ENCODE measurements around the gene C4BPB.

Gene C4BPB

GRCh38 chr1:207084701-207085180, 3.9 kb upstream of the C4BPB start:
- DNase-seq (ENCODE audit: low read depth): no peak

- no peak for DNase-seq (ENCODE audit: low read depth)
Observed at GRCh38 chr1:207085887-207086286, 2.8 kb upstream of the C4BPB start.

- no peak for DNase-seq (ENCODE audit: low read depth)
Observed at GRCh38 chr1:207088161-207088560, 499 bp upstream of the C4BPB start.

- DNase-seq (ENCODE audit: low read depth): no peak
Observed at GRCh38 chr1:207089627-207090355, 1.1 kb downstream of the C4BPB start.

GRCh38 chr1:207091200-207091908, 2.7 kb downstream of the C4BPB start:
- no peak for DNase-seq (ENCODE audit: low read depth)

GRCh38 chr1:207093944-207094343, 5.3 kb downstream of the C4BPB start:
- no peak for DNase-seq (ENCODE audit: low read depth)

GRCh38 chr1:207097871-207098324, 9.2 kb downstream of the C4BPB start:
- no peak for DNase-seq (ENCODE audit: low read depth)

GRCh38 chr1:207101720-207102119, 13.1 kb downstream of the C4BPB start:
- DNase-seq (ENCODE audit: low read depth): no peak

- DNase-seq (ENCODE audit: low read depth): no peak
Observed at GRCh38 chr1:207102146-207102545, 13.5 kb downstream of the C4BPB start.

- DNase-seq (ENCODE audit: low read depth): no peak
Observed at GRCh38 chr1:207102659-207103058, 14.0 kb downstream of the C4BPB start.

GRCh38 chr1:207103892-207104373, 15.3 kb downstream of the C4BPB start, which contains the start of gene C4BPA:
Gene C4BPA, plus strand, starts transcription at chr1:207104233. Its CDS starts 8,793 bp downstream, at chr1:207113026.
- no peak for DNase-seq (ENCODE audit: low read depth)

GRCh38 chr1:207109004-207109403, 20.3 kb downstream of the C4BPB start:
- DNase-seq (ENCODE audit: low read depth): no peak

GRCh38 chr1:207112616-207113296, 24.1 kb downstream of the C4BPB start:
- no peak for DNase-seq (ENCODE audit: low read depth)

- no peak for DNase-seq (ENCODE audit: low read depth)
Observed at GRCh38 chr1:207115269-207115668, 26.6 kb downstream of the C4BPB start.

- DNase-seq (ENCODE audit: low read depth): no peak
Observed at GRCh38 chr1:207124389-207124788, 35.7 kb downstream of the C4BPB start.

- no peak for DNase-seq (ENCODE audit: low read depth)
Observed at GRCh38 chr1:207128336-207128921, 39.8 kb downstream of the C4BPB start.

GRCh38 chr1:207129053-207129452, 40.4 kb downstream of the C4BPB start:
- DNase-seq (ENCODE audit: low read depth): no peak

GRCh38 chr1:207130252-207131036, 41.8 kb downstream of the C4BPB start:
- DNase-seq (ENCODE audit: low read depth): no peak

- DNase-seq (ENCODE audit: low read depth): no peak
Observed at GRCh38 chr1:207131163-207131562, 42.5 kb downstream of the C4BPB start.

- DNase-seq (ENCODE audit: low read depth): no peak
Observed at GRCh38 chr1:207134581-207134980, 45.9 kb downstream of the C4BPB start.

GRCh38 chr1:207139616-207140015, 51.0 kb downstream of the C4BPB start:
- no peak for DNase-seq (ENCODE audit: low read depth)

All from stimulated activated CD8-positive, alpha-beta memory T cell treated with anti-CD3 and anti-CD28 coated beads, Interleukin-15, amount 100 ng/mL, for 24 hours (primary cell).